Liver (tissue), 9 donors: ENCODE data around the gene NAP1L4. TPM values are rescaled to one million over a fixed set of nuclear protein-coding genes. Genes with fewer than 3 reads are reported as not detected.

Experiments used
- DNase-seq: peaks from one replicate; pipeline ENCODE4 v3.0.0-alpha.2; 2017; ENCODE audit warnings: low spot score
- H3K27ac ChIP-seq, 2 donors: one replicate each; pipeline ENCODE4 v1.7.0; 2013; ENCODE audit warnings: inconsistent platforms in 2 of 2, low read length in 2 of 2, control low read depth in 1 of 2, low read depth in 1 of 2, mild to moderate bottlenecking in 1 of 2
- H3K27me3 ChIP-seq, 4 donors: one replicate each; pipeline versions ENCODE4 v1.6.1 to v1.7.0; 2013; ENCODE audit warnings: low read length in 3 of 4, inconsistent platforms in 1 of 4, mild to moderate bottlenecking in 1 of 4, moderate library complexity in 1 of 4; ENCODE audit not compliant: control insufficient read depth in 4 of 4, insufficient read depth in 4 of 4
- H3K36me3 ChIP-seq, 4 donors: one replicate each; pipeline versions ENCODE4 v1.6.1 to v1.7.0; 2013; ENCODE audit warnings: low read length in 3 of 4, mild to moderate bottlenecking in 3 of 4, low read depth in 1 of 4, moderate library complexity in 1 of 4; ENCODE audit not compliant: control insufficient read depth in 4 of 4, insufficient read depth in 3 of 4
- H3K4me1 ChIP-seq, 4 donors: one replicate each; pipeline versions ENCODE4 v1.6.1 to v1.7.0; 2013; ENCODE audit warnings: low read length in 3 of 4, mild to moderate bottlenecking in 3 of 4, moderate library complexity in 1 of 4; ENCODE audit not compliant: control insufficient read depth in 4 of 4, insufficient read depth in 4 of 4
- H3K4me3 ChIP-seq, 3 donors: one replicate each; pipeline versions ENCODE4 v1.6.1 to v1.7.0; 2013; ENCODE audit warnings: low read length in 3 of 3, control low read depth in 1 of 3, low read depth in 1 of 3, mild to moderate bottlenecking in 1 of 3
- H3K9ac ChIP-seq, 2 donors: one replicate each; pipeline ENCODE4 v1.7.0; 2013; ENCODE audit warnings: low read length in 2 of 2, mild to moderate bottlenecking in 2 of 2, moderate library complexity in 2 of 2, control low read depth in 1 of 2, low read depth in 1 of 2
- H3K9me3 ChIP-seq, 4 donors: one replicate each; pipeline versions ENCODE4 v1.6.1 to v1.7.0; 2013; ENCODE audit warnings: low read length in 3 of 4; ENCODE audit not compliant: control insufficient read depth in 4 of 4
- ATF3 ChIP-seq: IDR thresholded peaks from 2 replicates; pipeline ENCODE4 v1.6.1; 2016; ENCODE audit warnings: antibody characterized with exemption
- CTCF ChIP-seq: fragments of 150-350 bp; IDR thresholded peaks from 2 replicates; pipeline ENCODE4 v1.5.1; 2017; ENCODE audit warnings: improper control_type of control experiment, low read depth, low read length; ENCODE audit not compliant: missing input control
- EGR1 ChIP-seq, 2 donors: IDR thresholded peaks; 2 replicates each; pipeline ENCODE4 v1.6.1; 2016 to 2018; ENCODE audit warnings: antibody characterized with exemption in 2 of 2, low read depth in 2 of 2
- FOXA1 ChIP-seq: IDR thresholded peaks from 2 replicates; pipeline ENCODE4 v1.6.1; 2016; ENCODE audit warnings: antibody characterized with exemption
- FOXA2 ChIP-seq: IDR thresholded peaks from 2 replicates; pipeline ENCODE4 v1.6.1; 2016; ENCODE audit warnings: antibody characterized with exemption
- HNF4A ChIP-seq, 2 donors: conservative IDR thresholded peaks; 2 replicates each; pipeline ENCODE4 v1.6.1; 2016; ENCODE audit warnings: antibody characterized with exemption in 2 of 2, mild to moderate bottlenecking in 2 of 2
- HNF4G ChIP-seq: IDR thresholded peaks from 2 replicates; pipeline ENCODE4 v1.6.1; 2016; ENCODE audit warnings: antibody characterized with exemption
- JUND ChIP-seq, 2 donors: IDR thresholded peaks; 2 replicates each; pipeline ENCODE4 v1.6.1; 2016; ENCODE audit warnings: antibody characterized with exemption in 2 of 2
- NR2F2 ChIP-seq: IDR thresholded peaks from 2 replicates; pipeline ENCODE4 v1.6.1; 2016; ENCODE audit warnings: antibody characterized with exemption
- RAD21 ChIP-seq, 2 donors: IDR thresholded peaks; 2 replicates each; pipeline ENCODE4 v1.6.1; 2016; ENCODE audit warnings: antibody characterized with exemption in 2 of 2, mild to moderate bottlenecking in 2 of 2
- REST ChIP-seq: IDR thresholded peaks from 2 replicates; pipeline ENCODE4 v1.6.1; 2016; ENCODE audit warnings: antibody characterized with exemption, mild to moderate bottlenecking
- RXRA ChIP-seq, 2 donors: IDR thresholded peaks; 2 replicates each; pipeline ENCODE4 v1.6.1; 2017 to 2018; ENCODE audit warnings: antibody characterized with exemption in 2 of 2, mild to moderate bottlenecking in 1 of 2
- SP1 ChIP-seq: IDR thresholded peaks from 2 replicates; pipeline ENCODE4 v1.6.1; 2018; ENCODE audit warnings: antibody characterized with exemption, mild to moderate bottlenecking
- TAF1 ChIP-seq: conservative IDR thresholded peaks from 2 replicates; pipeline ENCODE4 v1.6.1; 2016; ENCODE audit warnings: antibody characterized with exemption, mild to moderate bottlenecking
- YY1 ChIP-seq: IDR thresholded peaks from 2 replicates; pipeline ENCODE4 v1.6.1; 2016; ENCODE audit warnings: antibody characterized with exemption, mild to moderate bottlenecking
- WGBS: extraction: QIAGEN DNeasy Blood & Tissue Kit; methylation state at CpG from one replicate; pipeline ENCODE4 v1.1.7; 2013; 5-methylcytosine and 5-hydroxymethylcytosine counted together
- polyA plus RNA-seq, 2 donors: library from polyadenylated mRNA; stranded (reverse) in 1 of 2; unstranded in 1 of 2; fragments of 200-250 nt in 1 of 2; fragments of >200 nt in 1 of 2; fragmentation: Nextera tagmentation in 1 of 2; extraction: Ambion mirVana in 1 of 2; gene quantifications; one replicate each; pipeline versions ENCODE4 v1.2.1 to v1.2.3, GENCODE V29; 2013 to 2015
- total RNA-seq, 2 donors: library from RNA; depleted of rRNA; stranded (reverse); fragments of >200 nt; gene quantifications; one replicate each; pipeline ENCODE4 v1.2.3, GENCODE V29; 2014
- TF ChIP-seq, protein P1 (sequence below): IDR thresholded peaks from 2 replicates; pipeline ENCODE4 v1.6.1; 2016; ENCODE audit warnings: antibody characterized with exemption
- TF ChIP-seq, protein P2 (sequence below): IDR thresholded peaks from 2 replicates; pipeline ENCODE4 v1.6.1; 2016; ENCODE audit warnings: antibody characterized with exemption
- donor health status: healthy.
- donor health status: healthy.
- donor health status: healthy.
- donor health status: healthy.
- donor health status: healthy.

The NAP1L4 gene
- total and polyA plus RNA-seq, 4 donors = 33.2 to 110 (median 46.7) TPM

GRCh38 chr11:2904153-2905052 lies 87.7 kb downstream of the NAP1L4 start:
- DNase-seq = no peak
- Histone ChIP-seq H3K27ac (no peak overlapping the region), H3K27me3 (no peaks in the 10 kb centered on the region), H3K9ac (no peak overlapping the region), H3K9me3 (no peaks in the 10 kb centered on the region), H3K4me1 (peaks cover 8 to 26% (median 14%) of the 10 kb centered on the region in 4 donors), H3K4me3 (peak overlapping the region in 1 of 3 donors; percentile 82), H3K36me3 (no peaks in the 10 kb centered on the region)
- TF ChIP-seq, protein P1, sequence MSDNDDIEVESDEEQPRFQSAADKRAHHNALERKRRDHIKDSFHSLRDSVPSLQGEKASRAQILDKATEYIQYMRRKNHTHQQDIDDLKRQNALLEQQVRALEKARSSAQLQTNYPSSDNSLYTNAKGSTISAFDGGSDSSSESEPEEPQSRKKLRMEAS = no peak
- TF ChIP-seq JUND (IDR thresholded peaks at IDR 0.05) = no peak
- no peak for TF ChIP-seq HNF4G
- TF ChIP-seq NR2F2 = no peak
- TF ChIP-seq REST = no peak
- no peak for TF ChIP-seq RXRA (IDR thresholded peaks at IDR 0.05)
- TF ChIP-seq FOXA2 = no peak
- no peak for TF ChIP-seq SP1
- no peak for TF ChIP-seq RAD21 (IDR thresholded peaks at IDR 0.05)
- no peak for TF ChIP-seq YY1
- TF ChIP-seq TAF1 = no peak
- no peak for TF ChIP-seq CTCF
- TF ChIP-seq, protein P2, sequence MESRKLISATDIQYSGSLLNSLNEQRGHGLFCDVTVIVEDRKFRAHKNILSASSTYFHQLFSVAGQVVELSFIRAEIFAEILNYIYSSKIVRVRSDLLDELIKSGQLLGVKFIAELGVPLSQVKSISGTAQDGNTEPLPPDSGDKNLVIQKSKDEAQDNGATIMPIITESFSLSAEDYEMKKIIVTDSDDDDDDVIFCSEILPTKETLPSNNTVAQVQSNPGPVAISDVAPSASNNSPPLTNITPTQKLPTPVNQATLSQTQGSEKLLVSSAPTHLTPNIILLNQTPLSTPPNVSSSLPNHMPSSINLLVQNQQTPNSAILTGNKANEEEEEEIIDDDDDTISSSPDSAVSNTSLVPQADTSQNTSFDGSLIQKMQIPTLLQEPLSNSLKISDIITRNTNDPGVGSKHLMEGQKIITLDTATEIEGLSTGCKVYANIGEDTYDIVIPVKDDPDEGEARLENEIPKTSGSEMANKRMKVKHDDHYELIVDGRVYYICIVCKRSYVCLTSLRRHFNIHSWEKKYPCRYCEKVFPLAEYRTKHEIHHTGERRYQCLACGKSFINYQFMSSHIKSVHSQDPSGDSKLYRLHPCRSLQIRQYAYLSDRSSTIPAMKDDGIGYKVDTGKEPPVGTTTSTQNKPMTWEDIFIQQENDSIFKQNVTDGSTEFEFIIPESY = no peak
- no peak for TF ChIP-seq EGR1 (IDR thresholded peaks at IDR 0.05; ENCODE audit: low read depth in 2 of 2)
- no peak for TF ChIP-seq FOXA1
- TF ChIP-seq HNF4A (conservative IDR thresholded peaks at IDR 0.05) = no peak
- TF ChIP-seq ATF3 = no peak
- WGBS = 77% methylated on average over 21 of the region's 21 CpGs
